Muscle layer of colon (tissue), 2 donors: ENCODE results near the gene ARHGEF18.
"Not testable (repeated sequence)": the region's sequence is repeated elsewhere in the genome, so short reads cannot be mapped to it uniquely, and the experiment has no call there.

Source experiments
- H3K27ac ChIP-seq: one replicate; pipeline ENCODE4 v1.7.0; 2013; ENCODE audit warnings: low read depth, mild to moderate bottlenecking, low read length, moderate library complexity
- H3K27me3 ChIP-seq, 2 donors: one replicate each; pipeline ENCODE4 v1.7.0; 2013; ENCODE audit warnings: low read length in 2 of 2, mild to moderate bottlenecking in 2 of 2; ENCODE audit not compliant: insufficient read depth in 2 of 2, control insufficient read depth in 1 of 2
- H3K36me3 ChIP-seq: one replicate; pipeline ENCODE4 v1.7.0; 2013; ENCODE audit warnings: mild to moderate bottlenecking, low read length; ENCODE audit not compliant: insufficient read depth
- H3K4me1 ChIP-seq: one replicate; pipeline ENCODE4 v1.7.0; 2013; ENCODE audit warnings: mild to moderate bottlenecking, low read length; ENCODE audit not compliant: insufficient read depth
- H3K4me3 ChIP-seq, 2 donors: one replicate each; pipeline ENCODE4 v1.7.0; 2013; ENCODE audit warnings: low read length in 2 of 2, low read depth in 1 of 2, mild to moderate bottlenecking in 1 of 2, moderate library complexity in 1 of 2
- H3K9ac ChIP-seq: one replicate; pipeline ENCODE4 v1.7.0; 2013; ENCODE audit warnings: low read length
- H3K9me3 ChIP-seq: one replicate; pipeline ENCODE4 v1.7.0; 2013; ENCODE audit warnings: mild to moderate bottlenecking, low read length
- donor health status: abdominal sarcoma.
- donor health status: Adenocarcinoma of cecum.

The ARHGEF18 gene

DNA sequence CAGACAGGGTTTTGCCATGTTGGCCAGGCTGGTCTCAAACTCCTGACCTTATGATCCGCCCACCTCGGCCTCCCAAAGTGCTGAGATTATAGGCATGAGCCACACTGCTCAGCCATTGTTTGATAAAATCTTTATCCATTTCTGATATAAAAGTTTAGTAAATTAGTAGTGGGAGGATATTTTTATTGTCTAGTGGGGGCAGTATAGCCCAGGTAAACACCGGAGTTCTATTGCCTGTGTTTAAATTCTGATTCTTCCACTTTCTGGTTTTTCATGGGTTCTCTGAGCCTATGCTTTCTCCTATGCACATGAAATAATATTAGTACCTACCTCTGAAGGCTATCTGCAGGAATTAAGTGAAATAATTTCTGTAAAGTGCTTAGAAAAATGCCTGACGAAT, 20.1 kb upstream of the ARHGEF18 start:
- no peak overlapping the region for H3K4me3 ChIP-seq
- H3K36me3 ChIP-seq, result no peaks in the 10 kb centered on the region
- no peaks in the 10 kb centered on the region for H3K4me1 ChIP-seq
- H3K9me3 ChIP-seq, result no peaks in the 10 kb centered on the region
- H3K9ac ChIP-seq, result no peak overlapping the region
- no peaks in the 10 kb centered on the region for H3K27me3 ChIP-seq
- no peak overlapping the region for H3K27ac ChIP-seq

DNA sequence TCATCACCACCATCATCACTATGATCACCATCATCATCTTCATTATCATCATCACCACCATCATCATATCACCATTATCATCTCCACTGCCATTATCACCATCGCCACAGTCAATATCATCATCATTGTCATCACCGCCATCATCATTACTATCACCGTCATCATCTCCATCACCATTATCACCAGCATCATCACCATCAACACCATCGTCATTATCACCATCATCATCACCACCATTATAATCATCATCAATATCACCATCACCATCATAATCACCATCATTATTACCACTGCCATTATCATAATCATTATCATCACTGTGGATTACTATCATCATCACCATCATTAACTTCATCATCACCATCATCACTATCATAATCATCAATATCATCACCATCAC, 17.3 kb upstream of the ARHGEF18 start:
- Histone ChIP-seq H3K36me3 (no peaks in the 10 kb centered on the region), H3K9me3 (no peaks in the 10 kb centered on the region), H3K4me3 (no peak overlapping the region), H3K9ac (no peak overlapping the region), H3K27me3 (no peaks in the 10 kb centered on the region), H3K4me1 (no peaks in the 10 kb centered on the region), H3K27ac (no peak overlapping the region)

DNA sequence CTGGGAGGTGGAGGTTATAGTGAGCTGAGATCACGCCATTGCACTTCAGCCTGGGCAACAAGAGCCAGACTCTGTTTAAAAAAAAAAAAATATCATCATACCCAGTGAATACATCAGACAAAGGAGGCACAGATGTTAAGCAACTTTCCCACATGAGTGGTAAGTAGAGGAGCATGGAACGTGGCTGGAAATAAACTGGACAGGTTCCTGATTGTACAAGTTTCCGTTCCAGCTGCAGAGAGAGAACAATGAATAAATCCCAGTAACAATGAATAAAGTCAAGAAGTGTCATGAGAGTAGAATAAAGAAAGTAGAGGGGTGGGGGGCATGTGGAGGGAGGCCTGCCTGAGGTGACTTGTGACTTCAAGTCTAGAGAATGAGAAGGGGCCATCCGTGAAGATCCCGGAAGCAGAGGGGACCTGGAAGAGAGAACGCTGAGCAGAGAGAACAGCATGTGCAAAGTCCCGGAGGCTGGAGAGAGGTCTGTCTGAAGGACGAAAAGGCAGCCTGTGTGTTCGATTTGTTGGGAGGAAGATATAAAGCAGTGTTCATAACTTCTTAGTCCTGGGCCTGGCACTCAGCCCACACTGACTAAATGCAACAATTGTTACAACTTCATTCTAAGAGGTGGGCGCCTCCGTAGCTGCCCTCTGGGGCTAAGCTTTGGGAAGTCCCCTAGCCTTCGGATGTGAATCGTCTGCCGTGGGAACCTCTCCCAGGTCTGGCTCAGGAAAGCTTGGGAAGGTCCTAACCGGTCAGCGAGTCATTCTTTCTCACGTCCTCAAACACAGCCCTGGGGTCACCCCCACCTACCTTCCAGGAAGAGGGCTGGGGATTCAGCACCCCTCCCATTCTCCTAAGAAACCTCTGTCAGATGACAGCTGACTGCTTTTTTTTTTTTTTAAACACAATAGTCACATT, 15.3 kb upstream of the ARHGEF18 start:
- H3K9me3 ChIP-seq, result no peaks in the 10 kb centered on the region
- H3K4me1 ChIP-seq, result no peaks in the 10 kb centered on the region

DNA sequence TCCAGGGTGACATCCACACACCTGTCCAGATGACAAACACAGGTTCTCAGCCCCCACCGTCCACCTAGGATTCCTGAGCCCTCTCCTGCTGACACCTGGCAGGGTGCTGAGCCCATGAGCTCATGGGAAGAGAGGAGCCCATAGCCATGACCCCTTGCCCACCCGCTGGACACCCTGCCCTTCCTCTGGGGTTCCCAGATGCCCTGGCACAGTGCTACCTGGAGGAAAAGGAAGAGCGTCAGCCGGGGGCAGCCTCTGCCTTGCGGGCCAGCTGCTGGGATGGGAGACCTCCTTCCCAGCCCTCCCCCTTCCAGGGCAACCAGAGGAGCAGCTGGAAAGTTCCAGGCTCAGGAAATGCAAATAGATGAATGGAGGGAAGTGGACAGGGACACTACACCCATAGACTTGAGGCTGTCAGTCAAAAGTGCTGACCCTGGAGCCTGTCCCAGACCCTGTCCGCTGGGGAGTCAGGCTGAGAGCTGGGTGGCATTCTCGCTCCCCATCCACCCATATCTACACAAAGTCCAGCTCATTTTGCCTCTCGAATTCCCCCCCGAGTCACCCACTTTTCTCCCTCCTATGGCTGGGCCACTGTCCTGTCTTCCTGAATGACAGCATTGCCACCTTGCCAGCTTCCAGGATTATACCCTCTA, 12.3 kb upstream of the ARHGEF18 start:
- H3K27me3 ChIP-seq, result no peaks in the 10 kb centered on the region
- no peaks in the 10 kb centered on the region for H3K4me1 ChIP-seq
- no peak overlapping the region for H3K9ac ChIP-seq
- no peaks in the 10 kb centered on the region for H3K36me3 ChIP-seq
- H3K9me3 ChIP-seq, result no peaks in the 10 kb centered on the region
- H3K4me3 ChIP-seq, result no peak overlapping the region
- no peak overlapping the region for H3K27ac ChIP-seq

More for the DNA sequence above, 15.3 kb upstream of the ARHGEF18 start:
- no peaks in the 10 kb centered on the region for H3K27me3 ChIP-seq
- no peak overlapping the region for H3K4me3 ChIP-seq
- H3K9ac ChIP-seq, result no peak overlapping the region
- no peak overlapping the region for H3K27ac ChIP-seq
- no peaks in the 10 kb centered on the region for H3K36me3 ChIP-seq

DNA sequence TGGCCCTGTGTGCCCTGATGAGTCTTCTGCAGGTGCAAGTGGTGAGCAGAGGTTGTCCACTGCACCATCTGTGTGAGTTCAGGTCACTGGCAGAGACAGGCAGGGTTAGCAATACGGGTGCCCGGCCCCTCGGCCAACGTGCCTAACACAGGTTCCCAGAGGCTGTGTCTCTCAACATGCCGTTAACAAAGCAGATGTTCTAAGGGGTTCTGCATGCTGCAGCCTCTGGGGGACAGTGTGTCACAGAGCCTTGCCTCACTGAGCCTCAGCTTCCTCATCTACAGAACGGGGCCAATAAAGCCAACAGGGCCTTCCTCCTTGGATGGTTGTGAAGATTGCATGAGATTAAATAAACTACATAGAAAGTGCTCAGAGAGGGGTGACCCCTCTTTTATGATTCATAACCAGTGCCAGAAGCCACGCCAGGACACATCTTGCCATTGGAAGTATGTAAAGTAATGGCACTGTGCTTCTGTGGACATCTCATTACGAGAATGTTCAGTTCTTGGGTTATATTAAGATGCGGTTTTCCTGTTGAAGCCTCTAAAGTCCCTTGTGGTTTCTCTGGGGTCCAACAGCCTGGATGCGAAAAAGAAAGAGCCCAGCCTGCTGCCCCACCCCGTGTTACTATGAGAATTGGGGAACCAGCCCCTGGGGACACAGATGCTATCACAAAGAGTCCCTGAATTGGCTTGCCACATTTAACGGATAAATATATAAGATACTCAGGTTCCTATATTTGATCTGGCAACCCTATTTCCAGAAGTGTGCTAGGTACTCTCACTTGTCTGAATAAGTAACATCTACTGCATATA, 11.2 kb upstream of the ARHGEF18 start:
- H3K9ac ChIP-seq, result no peak overlapping the region
- H3K9me3 ChIP-seq, result no peaks in the 10 kb centered on the region
- no peaks in the 10 kb centered on the region for H3K36me3 ChIP-seq
- no peaks in the 10 kb centered on the region for H3K27me3 ChIP-seq
- no peaks in the 10 kb centered on the region for H3K4me1 ChIP-seq
- H3K27ac ChIP-seq, result no peak overlapping the region
- no peak overlapping the region for H3K4me3 ChIP-seq

DNA sequence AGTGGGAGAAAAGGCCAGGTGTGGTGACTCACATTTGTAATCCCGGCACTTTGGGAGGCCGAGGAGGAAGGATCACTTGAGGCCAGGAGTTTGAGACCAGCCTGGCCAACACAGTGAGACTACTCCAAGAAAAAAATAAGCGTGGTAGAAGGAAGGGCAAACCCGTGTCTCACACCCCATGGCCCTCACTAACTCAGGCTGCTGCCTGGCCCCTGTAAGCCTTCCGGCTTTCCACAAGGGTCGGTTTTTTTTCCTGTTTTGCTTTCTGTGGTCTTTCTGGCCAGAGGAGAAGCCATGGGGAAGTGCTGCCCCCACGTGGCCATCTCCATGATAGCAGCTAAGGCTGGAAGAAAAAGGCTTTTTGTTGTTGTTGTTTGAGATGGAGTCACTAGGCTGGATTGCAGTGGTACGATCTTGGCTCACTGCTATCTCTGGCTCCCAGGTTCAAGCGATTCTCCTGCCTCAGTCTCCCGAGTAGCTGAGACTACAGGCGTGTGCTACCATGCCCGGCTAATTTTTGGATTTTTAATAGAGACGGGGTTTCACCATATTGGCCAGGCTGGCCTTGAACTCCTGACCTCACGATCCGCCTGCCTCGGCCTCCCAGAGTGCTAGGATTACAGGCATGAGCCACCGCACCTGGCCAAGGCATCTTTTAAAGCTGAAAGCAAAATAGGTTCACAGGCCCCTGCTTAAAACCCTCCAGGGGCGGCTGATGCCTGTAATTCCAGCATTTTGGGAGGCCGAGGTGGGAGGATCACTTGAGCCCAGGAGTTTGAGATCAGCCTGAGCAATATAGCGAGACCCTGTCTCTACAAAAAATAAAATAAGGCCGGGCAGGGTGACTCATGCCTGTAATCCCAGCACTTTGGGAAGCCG, 7.5 kb upstream of the ARHGEF18 start:
- Histone ChIP-seq H3K9ac (no peak overlapping the region), H3K4me3 (no peak overlapping the region), H3K36me3 (no peaks in the 10 kb centered on the region), H3K4me1 (no peaks in the 10 kb centered on the region), H3K27ac (no peak overlapping the region), H3K27me3 (no peaks in the 10 kb centered on the region), H3K9me3 (no peaks in the 10 kb centered on the region)

DNA sequence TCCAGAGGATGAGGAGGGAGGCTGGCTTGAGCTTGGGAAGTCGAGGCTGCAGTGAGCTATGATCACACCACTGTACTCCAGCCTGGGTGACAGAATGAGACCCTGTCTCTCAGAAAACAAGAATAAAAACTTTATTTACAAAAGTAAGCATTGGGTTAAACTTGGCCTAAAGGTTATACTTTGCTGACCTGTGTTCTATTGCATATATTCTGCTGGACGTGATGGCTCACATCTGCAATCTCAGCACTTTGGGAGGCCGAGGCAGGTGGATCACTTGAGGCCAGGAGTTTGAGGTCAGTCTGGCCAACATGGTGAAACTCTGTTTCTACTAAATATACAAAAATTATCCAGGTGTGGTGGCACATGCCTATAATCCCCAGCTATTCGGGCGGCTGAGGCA, 6.6 kb upstream of the ARHGEF18 start:
- Histone ChIP-seq H3K27me3 (no peaks in the 10 kb centered on the region), H3K4me1 (no peaks in the 10 kb centered on the region), H3K9ac (no peak overlapping the region), H3K9me3 (no peaks in the 10 kb centered on the region), H3K4me3 (no peak overlapping the region), H3K27ac (no peak overlapping the region), H3K36me3 (no peaks in the 10 kb centered on the region)

DNA sequence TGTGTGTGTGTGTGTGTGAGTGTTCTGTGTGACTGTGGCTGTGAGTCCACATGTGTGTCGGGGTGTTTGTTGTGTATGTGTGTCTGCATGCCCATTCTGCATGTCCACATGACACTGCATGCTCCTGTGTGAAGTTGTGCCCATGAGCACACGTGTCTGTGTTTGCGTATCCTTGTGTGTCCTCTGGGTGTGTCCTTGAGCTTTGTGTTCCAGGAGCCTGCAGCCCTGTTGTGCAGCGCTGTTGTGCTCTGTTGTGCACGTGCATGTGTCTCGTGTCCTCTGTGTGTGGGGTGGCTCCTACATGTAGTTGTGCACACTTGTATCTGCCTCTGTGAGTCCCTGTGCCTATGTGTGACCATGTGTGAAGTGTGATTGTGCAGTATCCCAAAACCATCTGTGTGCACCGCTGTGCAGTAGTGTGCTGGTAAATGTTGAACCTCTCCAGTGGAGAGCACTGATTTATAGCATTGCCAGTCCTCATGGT, 2.2 kb upstream of the ARHGEF18 start:
- no peaks in the 10 kb centered on the region for H3K4me1 ChIP-seq

DNA sequence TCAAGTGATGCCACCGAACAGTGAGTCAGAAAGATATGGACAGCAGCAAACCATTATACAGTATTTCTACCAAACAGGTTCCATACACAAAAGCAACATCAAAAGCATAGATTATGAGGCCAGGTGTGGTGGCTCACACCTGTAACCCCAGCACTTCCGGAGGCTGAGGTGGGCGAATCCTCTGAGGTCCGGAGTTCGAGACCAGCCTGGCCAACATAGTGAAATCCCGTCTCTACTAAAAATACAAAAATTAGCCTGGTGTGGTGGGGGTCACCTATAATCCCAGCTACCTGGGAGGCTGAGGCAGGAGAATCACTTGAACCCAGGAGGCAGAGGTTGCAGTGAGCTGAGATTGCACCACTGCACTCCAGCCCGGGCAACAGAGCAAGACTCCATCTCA, 1.7 kb upstream of the ARHGEF18 start:
- H3K4me1 ChIP-seq, H3K27me3 ChIP-seq, H3K9me3 ChIP-seq, H3K9ac ChIP-seq, H3K36me3 ChIP-seq, H3K4me3 ChIP-seq, H3K27ac ChIP-seq: not testable (repeated sequence)

More for the DNA sequence above, 2.2 kb upstream of the ARHGEF18 start:
- Histone ChIP-seq H3K9ac (no peak overlapping the region), H3K27me3 (no peaks in the 10 kb centered on the region), H3K36me3 (no peaks in the 10 kb centered on the region), H3K9me3 (no peaks in the 10 kb centered on the region), H3K27ac (no peak overlapping the region), H3K4me3 (no peak overlapping the region)

DNA sequence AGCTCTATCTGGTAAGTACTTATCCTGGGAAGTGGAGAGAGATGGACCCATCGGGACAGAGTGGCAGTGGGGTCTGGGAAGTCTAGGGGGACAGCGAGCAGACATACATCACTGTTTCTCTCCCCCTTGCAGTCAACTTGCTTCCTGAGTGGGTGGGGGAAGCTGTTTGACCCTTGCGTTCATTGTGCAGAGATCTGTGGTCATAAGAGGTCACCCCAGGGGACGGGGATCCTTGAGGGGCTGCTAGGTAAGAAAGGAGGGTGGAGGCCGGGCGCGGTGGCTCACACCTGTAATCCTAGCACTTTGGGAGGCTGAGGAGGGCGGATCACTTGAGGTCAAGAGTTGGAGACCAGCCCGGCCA, 474 bp downstream of the ARHGEF18 start:
- H3K27ac ChIP-seq, result no peak overlapping the region
- no peaks in the 10 kb centered on the region for H3K27me3 ChIP-seq
- H3K4me1 ChIP-seq, result no peaks in the 10 kb centered on the region
- H3K36me3 ChIP-seq, result no peaks in the 10 kb centered on the region
- no peak overlapping the region for H3K9ac ChIP-seq
- no peaks in the 10 kb centered on the region for H3K9me3 ChIP-seq
- H3K4me3 ChIP-seq, result no peak overlapping the region
